ENCODE data around the gene TNFAIP8L2. TPM values are rescaled to one million over a fixed set of nuclear protein-coding genes. Genes with fewer than 3 reads are reported as not detected.

TNFAIP8L2 gene
- total and polyA plus RNA-seq, 2 of the 8 experiments (the other 6 are each of a cell fraction or from before 2014, with no cell fraction given), result not detected

DNA sequence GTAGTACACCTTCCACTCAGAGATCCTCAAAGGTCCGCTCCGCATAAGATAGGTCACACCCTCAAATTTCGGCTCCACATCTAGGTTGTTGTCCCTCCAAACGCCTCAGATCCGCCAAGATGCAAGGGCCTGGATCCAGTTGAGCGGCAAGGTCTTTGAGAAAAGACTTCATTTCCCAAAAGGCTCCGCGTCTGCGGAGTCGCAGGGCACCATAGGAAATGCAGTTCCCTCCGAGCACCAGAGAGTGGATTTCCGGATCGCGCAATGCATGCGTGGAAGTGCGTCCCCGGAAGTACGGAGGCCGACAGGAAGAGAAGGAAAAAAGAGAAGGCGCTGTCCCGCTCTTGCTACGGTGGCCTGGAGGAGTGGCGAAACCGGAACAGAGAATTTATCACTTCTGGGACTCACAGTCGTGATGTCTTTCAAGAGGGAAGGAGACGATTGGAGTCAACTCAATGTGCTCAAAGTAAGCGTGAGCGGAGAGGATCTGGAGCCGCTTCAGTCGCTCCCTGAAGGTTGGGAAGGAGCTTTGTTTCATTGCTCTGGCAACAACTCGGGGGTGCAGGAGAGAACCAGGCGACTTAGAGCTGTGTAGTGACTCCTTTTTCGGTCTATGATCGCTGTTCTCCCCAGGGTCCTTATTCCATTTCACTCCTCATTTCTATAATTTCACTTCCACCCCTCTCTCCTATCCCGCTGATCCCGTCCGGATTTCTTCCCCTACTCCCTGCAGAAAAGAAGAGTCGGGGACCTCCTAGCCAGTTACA, 9.5 kb downstream of the TNFAIP8L2 start, which contains the start of the genes LYSMD1 and SCNM1 (continued):
- TF ChIP-seq, protein P1, sequence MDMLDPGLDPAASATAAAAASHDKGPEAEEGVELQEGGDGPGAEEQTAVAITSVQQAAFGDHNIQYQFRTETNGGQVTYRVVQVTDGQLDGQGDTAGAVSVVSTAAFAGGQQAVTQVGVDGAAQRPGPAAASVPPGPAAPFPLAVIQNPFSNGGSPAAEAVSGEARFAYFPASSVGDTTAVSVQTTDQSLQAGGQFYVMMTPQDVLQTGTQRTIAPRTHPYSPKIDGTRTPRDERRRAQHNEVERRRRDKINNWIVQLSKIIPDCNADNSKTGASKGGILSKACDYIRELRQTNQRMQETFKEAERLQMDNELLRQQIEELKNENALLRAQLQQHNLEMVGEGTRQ (IDR thresholded peaks at IDR 0.05; ENCODE audit: low read length), result no peak
- TF ChIP-seq YY1 (IDR thresholded peaks at IDR 0.05; ENCODE audit: low read depth, low read length) (peak; percentile 78), PHF8 (conservative IDR thresholded peaks at IDR 0.05; ENCODE audit: low read depth, low read length) (peak; percentile 57; the same call in 1 of the 2 replicates), KDM4A (IDR thresholded peaks at IDR 0.05; ENCODE audit: low read depth, low read length, severe bottlenecking) (no peak), NANOG (IDR thresholded peaks at IDR 0.05; ENCODE audit: insufficient read depth, low read depth, low read length, poor library complexity, severe bottlenecking) (no peak), CTBP2 (IDR thresholded peaks at IDR 0.05; ENCODE audit: borderline replicate concordance, insufficient read depth, insufficient read length, low read length) (no peak), CHD1 (IDR thresholded peaks at IDR 0.05; ENCODE audit: low read depth, low read length) (no peak), CREB1 (IDR thresholded peaks at IDR 0.05) (peak; percentile 79), NRF1 (IDR thresholded peaks at IDR 0.05; ENCODE audit: low read depth, low read length) (no peak), KDM5A (IDR thresholded peaks at IDR 0.05; ENCODE audit: low read length) (peak; percentile 50; the same call in 1 of the 2 replicates), SP4 (IDR thresholded peaks at IDR 0.05; ENCODE audit: low read length) (no peak; the same call in 1 of the 2 replicates), RFX5 (IDR thresholded peaks at IDR 0.05; ENCODE audit: borderline replicate concordance, low read depth, low read length) (no peak), TAF7 (optimal IDR thresholded peaks at IDR 0.05; ENCODE audit: borderline replicate concordance, low read depth, low read length) (peak; percentile 68), SAP30 (IDR thresholded peaks at IDR 0.05; ENCODE audit: insufficient read depth, insufficient replicate concordance, low read length) (peak; percentile 90), HDAC2 (IDR thresholded peaks at IDR 0.05; ENCODE audit: borderline replicate concordance in 1 of 2, low read depth in 2 of 2, low read length in 2 of 2) (peak; percentile 49 to 68; a peak in 2 of 4 replicates), SIN3A (conservative IDR thresholded peaks at IDR 0.05 in 1 of 2, IDR thresholded peaks at IDR 0.05 in 1 of 2; ENCODE audit: low read depth in 1 of 2, low read length in 2 of 2) (peak; percentile 93 to 98; a peak in 3 of 4 replicates)
- TF ChIP-seq, protein P2, sequence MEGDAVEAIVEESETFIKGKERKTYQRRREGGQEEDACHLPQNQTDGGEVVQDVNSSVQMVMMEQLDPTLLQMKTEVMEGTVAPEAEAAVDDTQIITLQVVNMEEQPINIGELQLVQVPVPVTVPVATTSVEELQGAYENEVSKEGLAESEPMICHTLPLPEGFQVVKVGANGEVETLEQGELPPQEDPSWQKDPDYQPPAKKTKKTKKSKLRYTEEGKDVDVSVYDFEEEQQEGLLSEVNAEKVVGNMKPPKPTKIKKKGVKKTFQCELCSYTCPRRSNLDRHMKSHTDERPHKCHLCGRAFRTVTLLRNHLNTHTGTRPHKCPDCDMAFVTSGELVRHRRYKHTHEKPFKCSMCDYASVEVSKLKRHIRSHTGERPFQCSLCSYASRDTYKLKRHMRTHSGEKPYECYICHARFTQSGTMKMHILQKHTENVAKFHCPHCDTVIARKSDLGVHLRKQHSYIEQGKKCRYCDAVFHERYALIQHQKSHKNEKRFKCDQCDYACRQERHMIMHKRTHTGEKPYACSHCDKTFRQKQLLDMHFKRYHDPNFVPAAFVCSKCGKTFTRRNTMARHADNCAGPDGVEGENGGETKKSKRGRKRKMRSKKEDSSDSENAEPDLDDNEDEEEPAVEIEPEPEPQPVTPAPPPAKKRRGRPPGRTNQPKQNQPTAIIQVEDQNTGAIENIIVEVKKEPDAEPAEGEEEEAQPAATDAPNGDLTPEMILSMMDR (IDR thresholded peaks at IDR 0.05; ENCODE audit: control extremely low read depth in 1 of 3, insufficient read depth in 1 of 3, low read depth in 1 of 3, low read length in 3 of 3), result no peak
- TF ChIP-seq, protein P3, sequence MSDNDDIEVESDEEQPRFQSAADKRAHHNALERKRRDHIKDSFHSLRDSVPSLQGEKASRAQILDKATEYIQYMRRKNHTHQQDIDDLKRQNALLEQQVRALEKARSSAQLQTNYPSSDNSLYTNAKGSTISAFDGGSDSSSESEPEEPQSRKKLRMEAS (IDR thresholded peaks at IDR 0.05), result peak; percentile 60; the same call in 1 of the 2 replicates

Measured in H1 (cell line).